ENCODE measurements around the gene NAP1L1.
A peak's percentile ranks its signal among the peaks of the same experiment; 100 is the strongest.

Gene NAP1L1

DNA sequence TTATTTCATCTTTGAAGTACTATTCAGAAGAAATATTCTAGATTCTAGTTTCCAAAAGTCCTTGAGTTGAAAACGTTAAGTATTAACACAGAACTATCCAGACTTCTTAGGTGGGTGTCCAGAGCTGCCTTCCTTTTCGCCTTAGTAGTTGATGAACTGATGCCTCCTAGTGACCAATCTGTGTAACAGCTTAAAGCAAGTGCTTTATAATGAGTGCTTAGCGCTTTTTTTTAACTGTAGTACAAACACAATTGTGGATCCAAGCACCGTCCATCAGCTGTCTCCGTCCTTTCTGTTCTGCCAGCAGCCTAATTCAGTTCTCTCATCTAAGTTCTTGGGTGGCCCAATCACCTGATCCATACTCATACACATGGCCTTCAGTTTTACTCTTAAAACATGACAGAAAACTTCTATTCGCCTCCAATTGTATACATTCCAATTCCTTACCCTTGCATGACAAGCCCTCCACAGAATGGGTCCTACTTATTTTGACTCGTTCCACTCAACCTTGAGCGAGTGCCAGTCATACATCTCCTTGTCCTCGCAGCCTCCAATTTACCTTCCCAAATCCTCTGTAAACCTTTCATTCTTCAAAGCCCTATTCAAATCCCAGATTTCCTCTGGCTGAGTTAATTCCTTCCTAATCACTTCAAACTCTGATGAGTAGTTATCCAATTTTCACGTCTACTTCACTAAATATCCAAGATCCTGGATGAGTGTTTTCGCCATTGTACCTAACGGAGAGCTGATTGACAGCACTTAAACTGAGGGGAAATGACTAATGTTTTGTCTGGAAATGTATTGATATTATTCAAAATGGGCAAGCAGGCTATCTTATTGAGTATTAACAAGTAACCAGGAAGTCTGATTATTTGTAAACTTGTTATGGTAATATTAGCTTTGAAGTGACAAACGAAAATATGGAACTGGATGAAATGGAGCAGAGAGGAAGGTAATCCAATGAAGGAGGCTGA is 47.1 kb downstream of the NAP1L1 start:
- peak; percentile 77 for DNase-seq

DNA sequence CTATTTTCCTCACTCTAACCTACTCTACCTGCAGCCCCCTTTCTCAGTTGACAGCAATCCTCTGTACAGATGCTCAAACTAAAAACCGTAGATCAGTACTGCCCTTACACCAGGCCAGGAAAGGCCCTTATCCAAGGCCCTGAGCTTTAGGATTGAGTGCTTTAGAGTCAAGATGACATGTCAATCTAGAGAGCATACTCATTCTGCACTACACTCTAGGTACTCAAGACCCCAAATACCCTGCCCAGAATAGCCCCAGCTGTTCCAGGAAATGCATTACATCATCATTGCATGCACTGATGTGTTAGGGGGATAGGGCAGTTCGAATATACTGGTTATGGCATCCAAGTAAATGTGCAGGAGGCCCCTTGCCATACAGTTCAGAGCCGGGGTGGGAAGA is 49.4 kb downstream of the NAP1L1 start:
- no peak for DNase-seq

- no peak for DNase-seq
Observed at GRCh38 chr12:76033081-76034011, 51.1 kb downstream of the NAP1L1 start.

DNA sequence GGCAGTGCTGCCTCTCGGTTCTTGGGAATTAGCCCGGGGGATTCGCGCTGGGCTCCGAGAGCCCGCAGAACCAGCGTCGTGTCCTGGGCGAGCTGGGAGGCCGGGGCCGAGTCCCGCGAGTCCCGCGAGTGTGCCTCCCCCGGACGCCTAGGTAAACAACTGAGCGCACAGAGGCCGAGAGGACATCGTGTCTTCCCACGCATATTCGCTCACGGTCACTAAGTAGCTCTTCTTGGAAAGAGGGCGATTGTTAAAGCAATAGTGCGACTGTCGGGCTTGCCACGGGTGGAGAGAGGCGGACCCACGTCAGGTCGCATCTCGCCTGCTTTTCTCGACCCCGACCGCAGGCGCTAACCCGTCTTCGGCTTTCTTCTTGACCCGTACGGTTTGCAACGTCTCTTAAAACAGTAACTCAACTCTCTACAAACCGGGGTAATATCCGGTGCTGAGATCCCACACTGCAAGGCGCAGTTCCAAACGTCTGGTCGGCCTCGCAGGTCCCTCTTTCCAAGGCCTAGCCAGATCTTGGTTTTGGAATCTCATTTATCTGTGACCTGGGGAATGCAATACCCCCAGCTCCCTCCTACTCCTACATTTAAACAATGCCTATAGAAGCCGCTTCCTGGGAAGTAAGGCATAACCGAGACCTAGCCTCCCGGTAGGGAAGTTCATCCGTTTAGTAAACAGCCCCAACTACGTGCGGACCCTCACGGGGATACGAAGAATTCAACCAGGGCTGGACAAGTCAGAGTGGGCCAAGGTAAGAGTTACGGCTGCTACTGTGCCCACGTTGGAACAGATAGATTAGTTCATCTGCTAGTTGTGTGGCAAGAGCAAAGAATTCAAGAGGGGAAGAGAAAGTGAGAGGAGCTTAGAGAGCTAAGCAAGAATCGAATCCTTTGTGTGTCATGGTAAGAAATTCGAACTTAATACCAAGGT is 52.2 kb downstream of the NAP1L1 start:
- peak; percentile 46 for DNase-seq

DNA sequence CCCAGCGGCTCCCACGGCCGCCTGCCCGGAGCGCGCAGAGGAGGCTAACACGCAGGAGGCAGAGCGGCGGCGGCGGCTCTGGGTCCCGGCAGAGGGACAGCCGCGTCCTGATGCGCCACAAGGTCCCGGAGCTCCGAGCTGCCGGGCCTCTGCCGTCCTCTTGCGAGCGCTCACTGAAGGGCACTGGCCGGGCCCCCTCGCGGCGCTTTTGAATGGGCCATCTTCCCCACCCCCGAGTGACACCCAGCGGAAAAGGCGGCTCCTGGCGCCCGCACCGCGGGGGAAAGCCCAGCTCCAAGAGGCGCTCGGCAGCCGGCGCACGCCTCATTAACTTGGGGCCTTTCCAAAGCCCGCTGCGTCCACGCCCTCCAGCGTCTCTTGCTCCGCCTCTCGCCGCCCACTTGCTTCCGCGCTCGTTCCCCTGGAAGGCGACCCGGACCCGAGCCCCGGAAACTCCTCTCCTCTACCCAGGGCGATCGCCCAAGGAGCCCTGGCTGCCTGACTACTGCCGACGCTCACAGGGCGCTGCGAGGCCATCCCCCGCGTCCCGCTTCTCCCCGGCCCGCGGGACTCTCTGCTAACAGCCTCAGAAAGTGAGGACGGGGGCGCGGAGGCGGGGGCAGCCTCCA is 53.0 kb downstream of the NAP1L1 start, which contains the start of gene PHLDA1:
PHLDA1 (minus strand) TSS at position 363 of the 629 bp plus-strand sequence.
- DNase-seq, result peak; percentile 95

DNA sequence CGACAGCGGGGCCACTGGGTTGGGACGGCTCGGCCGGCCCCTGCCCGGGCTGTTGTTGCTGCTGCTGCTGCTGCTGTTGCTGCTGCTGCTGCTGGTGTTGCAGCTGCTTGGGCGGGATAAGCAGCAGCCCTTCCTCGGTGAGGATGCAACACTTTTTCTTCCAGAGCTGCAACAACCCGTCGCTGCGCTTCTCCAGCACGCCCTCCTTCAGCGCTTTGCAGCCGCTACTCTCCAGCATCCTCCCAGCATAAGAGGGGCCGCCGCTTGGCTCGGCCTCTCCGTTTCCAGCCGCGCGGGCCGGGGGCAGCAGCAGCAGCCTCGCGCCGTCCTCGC is 53.4 kb downstream of the NAP1L1 start:
- peak; percentile 33 for DNase-seq

- peak; percentile 66 for DNase-seq
Observed at GRCh38 chr12:76030341-76031080, 54.0 kb downstream of the NAP1L1 start.

GRCh38 chr12:76029982-76030340 is 54.5 kb downstream of the NAP1L1 start:
- DNase-seq, result no peak

DNA sequence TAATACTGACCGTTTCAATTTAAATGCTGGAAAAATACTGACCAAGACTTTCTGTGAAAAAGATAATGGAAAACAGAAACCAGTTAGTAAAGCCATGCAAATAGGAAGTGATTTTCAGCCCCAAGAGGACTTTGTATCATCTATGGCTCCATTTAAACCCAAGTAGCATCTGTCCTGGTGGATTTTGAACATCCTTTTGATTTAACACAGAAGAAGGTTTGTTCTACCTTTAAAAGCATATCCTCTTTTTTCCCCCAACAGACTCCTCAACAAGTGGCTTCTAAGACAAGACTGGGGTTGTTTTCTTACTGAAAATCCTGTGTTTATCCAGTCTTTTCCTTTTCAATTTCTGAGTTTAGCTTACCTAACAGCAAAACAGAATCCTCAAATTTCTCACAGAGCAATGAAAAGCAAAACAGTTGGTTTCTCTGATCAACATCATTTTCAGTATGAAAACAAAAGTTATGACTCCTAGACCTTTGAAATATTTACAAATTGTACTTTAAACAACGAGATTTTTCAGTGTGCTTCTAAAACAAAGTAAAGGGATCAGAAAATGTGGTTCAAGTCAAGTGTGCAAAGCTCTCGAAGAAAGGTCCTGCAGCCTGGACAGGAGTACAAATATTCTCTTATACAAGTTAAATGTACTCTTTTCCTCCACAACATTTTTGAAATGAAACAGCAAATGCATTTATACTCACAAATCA is 55.8 kb downstream of the NAP1L1 start:
- DNase-seq, result no peak

- DNase-seq, result no peak
Observed at GRCh38 chr12:76026643-76027063, 57.8 kb downstream of the NAP1L1 start.

GRCh38 chr12:76025601-76026575 is 58.6 kb downstream of the NAP1L1 start:
- DNase-seq, result no peak

DNA sequence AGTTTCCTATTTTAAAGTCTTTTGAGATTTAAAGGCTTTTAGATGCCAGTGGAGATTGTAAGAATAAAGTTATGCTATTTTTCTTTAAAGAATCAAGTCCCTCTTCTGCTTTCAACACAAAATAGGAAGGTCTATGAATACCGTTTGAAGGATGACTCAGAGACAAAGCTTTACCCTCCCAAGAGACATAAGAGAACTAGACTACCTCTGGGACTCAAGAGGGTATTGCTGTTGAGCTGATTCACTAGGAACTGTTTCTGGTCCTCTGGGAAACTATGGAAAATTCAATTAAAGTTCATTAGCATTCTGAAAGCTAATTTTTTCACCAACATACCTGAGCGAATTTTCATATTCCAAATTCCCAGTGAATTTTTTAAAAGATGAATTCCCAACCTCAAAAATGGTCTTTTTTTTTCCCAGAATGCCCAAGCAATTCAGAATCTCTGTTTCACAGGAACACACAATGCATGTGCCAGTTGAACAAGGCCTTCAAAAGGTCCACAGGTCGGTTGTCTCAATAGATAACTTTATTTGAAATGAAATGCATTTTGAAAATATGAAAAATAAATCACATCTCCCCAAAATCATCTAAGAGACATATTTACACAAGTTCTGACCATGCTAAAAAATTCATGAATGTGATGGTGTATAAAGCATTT is 59.4 kb downstream of the NAP1L1 start:
- DNase-seq, result no peak

- no peak for DNase-seq
Observed at GRCh38 chr12:76024102-76024781, 60.2 kb downstream of the NAP1L1 start.

DNA sequence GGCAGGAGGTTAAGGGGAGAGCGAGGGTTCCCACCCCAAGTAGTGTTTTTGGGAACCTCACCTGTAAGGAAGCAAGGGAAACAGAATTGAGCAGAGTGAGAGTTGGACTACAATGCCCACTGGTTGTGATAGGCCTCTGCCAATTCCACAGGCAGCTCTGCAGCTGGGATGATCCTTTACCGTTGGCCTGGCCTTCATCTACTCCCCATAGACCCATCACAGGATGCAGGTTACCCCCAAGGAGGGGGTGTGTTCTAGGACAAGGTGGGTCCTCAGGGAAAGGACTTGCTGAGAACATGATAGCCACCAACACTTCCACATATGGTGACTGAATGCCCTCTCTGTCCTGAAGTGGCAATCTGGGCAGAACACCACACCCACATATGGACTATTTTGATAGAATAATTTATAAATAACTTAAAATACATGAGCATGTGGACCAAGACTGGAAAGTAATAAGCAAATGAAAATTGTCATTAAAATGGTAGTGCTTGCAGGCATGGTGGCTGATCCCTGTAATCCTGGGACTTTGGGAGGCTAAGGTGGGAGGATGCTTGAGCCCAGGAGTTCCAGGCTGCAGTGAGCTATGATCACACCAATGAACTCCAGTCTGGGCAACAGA is 61.3 kb downstream of the NAP1L1 start:
- no peak for DNase-seq

- no peak for DNase-seq
Observed at GRCh38 chr12:76022506-76022905, 62.0 kb downstream of the NAP1L1 start.

GRCh38 chr12:76020731-76021672 is 63.5 kb downstream of the NAP1L1 start:
- DNase-seq, result peak; percentile 79
